ENCODE measurements around the gene TBX10. TPM values are rescaled to one million over a fixed set of nuclear protein-coding genes. Genes with fewer than 3 reads are reported as not detected.

TBX10 gene
- total RNA-seq, 2 donors from 2014 or later: not detected

GRCh38 chr11:67641338-67642172 is 2.0 kb upstream of the TBX10 start:
- Mint-ChIP-seq H3K4me1 (no peaks in the 10 kb centered on the region), H3K27ac (no peak overlapping the region), H3K9me3 (peaks cover 3% of the 10 kb centered on the region), H3K36me3 (ENCODE audit: low read depth) (no peaks in the 10 kb centered on the region), H3K4me3 (no peak overlapping the region), H3K27me3 (ENCODE audit: insufficient read depth) (peaks cover 27% of the 10 kb centered on the region)
- Histone ChIP-seq H3K27ac (ENCODE audit: low read depth, low read length) (no peak overlapping the region), H3K4me3 (ENCODE audit: low read length) (no peak overlapping the region), H3K9me3 (ENCODE audit: control insufficient read depth, low read length) (no peaks in the 10 kb centered on the region), H3K9ac (ENCODE audit: extremely low read depth, low read length, poor library complexity, severe bottlenecking) (no peak overlapping the region), H3K27me3 (ENCODE audit: control insufficient read depth, insufficient read depth, low read length, poor library complexity, severe bottlenecking) (peaks cover 5% of the 10 kb centered on the region), H3K36me3 (ENCODE audit: control insufficient read depth, insufficient read depth, low read length) (no peaks in the 10 kb centered on the region), H3K4me1 (ENCODE audit: control insufficient read depth, insufficient read depth, low read length) (no peaks in the 10 kb centered on the region)
- peak; percentile 44 for DNase-seq
- WGBS, 2 experiments (ENCODE audit: insufficient coverage in 1 of 2, insufficient read length in 1 of 2): 94 to 95% methylated on average over 11 to 27 of the region's 28 CpGs
- TF ChIP-seq CTCF (conservative IDR thresholded peaks at IDR 0.05): no peak

- no peak overlapping the region for H3K4me3 Mint-ChIP-seq
- WGBS, 2 experiments (ENCODE audit: insufficient coverage in 1 of 2, insufficient read length in 1 of 2): 69 to 93% methylated on average over 3 to 12 of the region's 12 CpGs
- no peaks in the 10 kb centered on the region for H3K36me3 ChIP-seq (ENCODE audit: control insufficient read depth, insufficient read depth, low read length)
- H3K4me1 Mint-ChIP-seq: no peaks in the 10 kb centered on the region
- DNase-seq: no peak
- H3K4me3 ChIP-seq (ENCODE audit: low read length): no peak overlapping the region
- peaks cover 25% of the 10 kb centered on the region for H3K27me3 Mint-ChIP-seq (ENCODE audit: insufficient read depth)
- no peak overlapping the region for H3K27ac ChIP-seq (ENCODE audit: low read depth, low read length)
- H3K4me1 ChIP-seq (ENCODE audit: control insufficient read depth, insufficient read depth, low read length): no peaks in the 10 kb centered on the region
- H3K27me3 ChIP-seq (ENCODE audit: control insufficient read depth, insufficient read depth, low read length, poor library complexity, severe bottlenecking): peaks cover 5% of the 10 kb centered on the region
- H3K36me3 Mint-ChIP-seq (ENCODE audit: low read depth): no peaks in the 10 kb centered on the region
- H3K9me3 Mint-ChIP-seq: peaks cover 3% of the 10 kb centered on the region
- no peak for TF ChIP-seq CTCF (conservative IDR thresholded peaks at IDR 0.05)
- H3K9me3 ChIP-seq (ENCODE audit: control insufficient read depth, low read length): no peaks in the 10 kb centered on the region
- H3K9ac ChIP-seq (ENCODE audit: extremely low read depth, low read length, poor library complexity, severe bottlenecking): no peak overlapping the region
- H3K27ac Mint-ChIP-seq: no peak overlapping the region
Observed at GRCh38 chr11:67640758-67641337, 1.3 kb upstream of the TBX10 start.

GRCh38 chr11:67640021-67640757 is 626 bp upstream of the TBX10 start:
- peaks cover 25% of the 10 kb centered on the region for H3K27me3 Mint-ChIP-seq (ENCODE audit: insufficient read depth)
- WGBS, 2 experiments (ENCODE audit: insufficient coverage in 1 of 2, insufficient read length in 1 of 2): 59 to 64% methylated on average over 16 to 23 of the region's 23 CpGs

More at GRCh38 chr11:67640021-67640757, 626 bp upstream of the TBX10 start:
- Mint-ChIP-seq H3K4me1 (no peaks in the 10 kb centered on the region), H3K27ac (no peak overlapping the region), H3K4me3 (no peak overlapping the region), H3K36me3 (ENCODE audit: low read depth) (no peaks in the 10 kb centered on the region), H3K9me3 (peaks cover 3% of the 10 kb centered on the region)
- Histone ChIP-seq H3K36me3 (ENCODE audit: control insufficient read depth, insufficient read depth, low read length) (no peaks in the 10 kb centered on the region), H3K4me1 (ENCODE audit: control insufficient read depth, insufficient read depth, low read length) (no peaks in the 10 kb centered on the region), H3K27me3 (ENCODE audit: control insufficient read depth, insufficient read depth, low read length, poor library complexity, severe bottlenecking) (peaks cover 5% of the 10 kb centered on the region), H3K9me3 (ENCODE audit: control insufficient read depth, low read length) (no peaks in the 10 kb centered on the region), H3K4me3 (ENCODE audit: low read length) (no peak overlapping the region), H3K9ac (ENCODE audit: extremely low read depth, low read length, poor library complexity, severe bottlenecking) (no peak overlapping the region), H3K27ac (ENCODE audit: low read depth, low read length) (no peak overlapping the region)
- TF ChIP-seq CTCF (conservative IDR thresholded peaks at IDR 0.05): peak; percentile 84
- DNase-seq: peak; percentile 94

All from endodermal cell (in vitro differentiated cells).